A673 (cell line): Measurements from ENCODE around the gene GRK4. TPM values are rescaled to one million over a fixed set of nuclear protein-coding genes. Genes with fewer than 3 reads are reported as not detected.

ENCODE experiments used
- BruUV-seq: library from RNA; stranded (reverse); fragments of 400-500 nt; replicated peaks from 2 replicates; lab custom pipeline; 2021; lab: Mats Ljungman, UMichigan
- CTCF ChIA-PET: fragments of 300-600 bp; sonication (Branson Sonifier 250); formaldehyde crosslinking; loops from one replicate; lab custom pipeline; 2022; ENCODE audit warnings: antibody characterized with exemption; lab: Charles Lee
- POLR2A ChIA-PET: fragments of 300-600 bp; sonication (Branson Sonifier 250); formaldehyde crosslinking; loops from one replicate; lab custom pipeline; 2022; ENCODE audit warnings: antibody characterized with exemption; ENCODE audit not compliant: low non-redundant PET; lab: Charles Lee
- DNase-seq: peaks from one replicate; pipeline ENCODE4 v3.0.0-alpha.2; 2015; ENCODE audit warnings: low spot score
- H3K27ac ChIP-seq: fragments of 200-600 bp; sonication (generic); 2 replicates; pipeline ENCODE4 v1.5.1; 2016; ENCODE audit warnings: mixed run types, low read depth, mild to moderate bottlenecking, mixed read lengths, antibody characterized with exemption, low read length; ENCODE audit not compliant: poor library complexity, severe bottlenecking
- H3K27me3 ChIP-seq: fragments of 200-600 bp; sonication (generic); replicated peaks from 2 replicates; pipeline ENCODE4 v1.6.1; 2017; ENCODE audit warnings: mixed run types, low read depth, mild to moderate bottlenecking, mixed read lengths, antibody characterized with exemption, low read length; ENCODE audit not compliant: insufficient read depth, poor library complexity
- H3K36me3 ChIP-seq: fragments of 200-600 bp; sonication (generic); 2 replicates; pipeline ENCODE4 v1.6.1; 2016; ENCODE audit warnings: mixed run types, mild to moderate bottlenecking, mixed read lengths, antibody characterized with exemption, low read length; ENCODE audit not compliant: insufficient read depth, poor library complexity, severe bottlenecking
- H3K4me1 ChIP-seq: fragments of 200-600 bp; sonication (generic); 2 replicates; pipeline ENCODE4 v1.6.1; 2017; ENCODE audit warnings: mixed run types, mild to moderate bottlenecking, mixed read lengths, antibody characterized with exemption, low read length; ENCODE audit not compliant: insufficient read depth, poor library complexity, severe bottlenecking
- H3K4me3 ChIP-seq: fragments of 200-600 bp; sonication (generic); 2 replicates; pipeline ENCODE4 v1.5.1; 2016; ENCODE audit warnings: low read depth, mixed run types, mild to moderate bottlenecking, mixed read lengths, low read length; ENCODE audit not compliant: poor library complexity, severe bottlenecking
- H3K9me3 ChIP-seq: fragments of 200-600 bp; sonication (generic); 2 replicates; pipeline ENCODE4 v1.6.1; 2016; ENCODE audit warnings: mixed run types, low read depth, mild to moderate bottlenecking, mixed read lengths, antibody characterized with exemption, low read length; ENCODE audit not compliant: poor library complexity, severe bottlenecking
- EZH2 ChIP-seq: fragments of 200-600 bp; sonication (generic); IDR thresholded peaks from 2 replicates; pipeline ENCODE4 v1.6.1; 2017; ENCODE audit warnings: borderline replicate concordance, low read depth, mild to moderate bottlenecking, mixed read lengths, antibody characterized with exemption, low read length; ENCODE audit not compliant: poor library complexity, severe bottlenecking
- intact Hi-C: fragments of 100-400 bp; cut with micrococcal nuclease; formaldehyde crosslinking; loops from one replicate; pipeline ENCODE4 v1.10.0; 2022; ENCODE audit not compliant: unreplicated experiment
- total RNA-seq: library from RNA; stranded (reverse); gene quantifications from 2 replicates; pipeline ENCODE4 v1.2.3, GENCODE V29; 2021
- TF ChIP-seq, protein P1 (sequence below): fragments of 300-800, 200-600 bp; sonication (generic); conservative IDR thresholded peaks from 2 replicates; pipeline ENCODE4 v1.5.1; 2017; ENCODE audit warnings: low read depth, mild to moderate bottlenecking, antibody characterized with exemption, low read length, moderate library complexity, mixed read lengths

Gene GRK4
- total RNA-seq, 1 experiment from 2014 or later, result 5.9 TPM

DNA sequence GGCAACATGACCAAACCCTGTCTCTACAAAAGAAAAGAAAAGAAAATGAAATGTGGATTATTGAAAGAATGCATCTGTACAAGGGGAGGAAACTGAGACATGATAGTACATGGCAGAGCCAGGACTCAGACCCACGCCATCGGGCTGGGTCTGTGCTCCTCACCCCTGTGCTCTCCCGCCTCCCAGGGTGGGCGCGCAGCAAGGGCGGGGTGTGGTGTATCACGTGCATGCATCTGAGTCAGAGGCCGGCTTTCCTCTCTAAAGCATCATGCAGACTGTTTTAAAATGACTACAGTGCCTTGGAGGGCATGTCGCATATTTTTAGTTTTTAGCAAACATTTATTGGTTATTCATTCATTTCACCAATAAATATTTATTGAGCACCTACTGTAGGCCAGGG lies 63.2 kb downstream of the GRK4 start:
- BruUV-seq, result no TSS peak
- ChIA-PET POLR2A (no interaction called here), CTCF (no interaction called here)
- Histone ChIP-seq H3K36me3 (no peaks in the 10 kb centered on the region), H3K27me3 (no peaks in the 10 kb centered on the region), H3K4me1 (no peaks in the 10 kb centered on the region), H3K27ac (no peak overlapping the region), H3K9me3 (no peaks in the 10 kb centered on the region), H3K4me3 (no peak overlapping the region)
- intact Hi-C loops, result no loop called here
- TF ChIP-seq EZH2, result no peak
- TF ChIP-seq, protein P1, sequence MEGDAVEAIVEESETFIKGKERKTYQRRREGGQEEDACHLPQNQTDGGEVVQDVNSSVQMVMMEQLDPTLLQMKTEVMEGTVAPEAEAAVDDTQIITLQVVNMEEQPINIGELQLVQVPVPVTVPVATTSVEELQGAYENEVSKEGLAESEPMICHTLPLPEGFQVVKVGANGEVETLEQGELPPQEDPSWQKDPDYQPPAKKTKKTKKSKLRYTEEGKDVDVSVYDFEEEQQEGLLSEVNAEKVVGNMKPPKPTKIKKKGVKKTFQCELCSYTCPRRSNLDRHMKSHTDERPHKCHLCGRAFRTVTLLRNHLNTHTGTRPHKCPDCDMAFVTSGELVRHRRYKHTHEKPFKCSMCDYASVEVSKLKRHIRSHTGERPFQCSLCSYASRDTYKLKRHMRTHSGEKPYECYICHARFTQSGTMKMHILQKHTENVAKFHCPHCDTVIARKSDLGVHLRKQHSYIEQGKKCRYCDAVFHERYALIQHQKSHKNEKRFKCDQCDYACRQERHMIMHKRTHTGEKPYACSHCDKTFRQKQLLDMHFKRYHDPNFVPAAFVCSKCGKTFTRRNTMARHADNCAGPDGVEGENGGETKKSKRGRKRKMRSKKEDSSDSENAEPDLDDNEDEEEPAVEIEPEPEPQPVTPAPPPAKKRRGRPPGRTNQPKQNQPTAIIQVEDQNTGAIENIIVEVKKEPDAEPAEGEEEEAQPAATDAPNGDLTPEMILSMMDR, result no peak
- no peak for DNase-seq

DNA sequence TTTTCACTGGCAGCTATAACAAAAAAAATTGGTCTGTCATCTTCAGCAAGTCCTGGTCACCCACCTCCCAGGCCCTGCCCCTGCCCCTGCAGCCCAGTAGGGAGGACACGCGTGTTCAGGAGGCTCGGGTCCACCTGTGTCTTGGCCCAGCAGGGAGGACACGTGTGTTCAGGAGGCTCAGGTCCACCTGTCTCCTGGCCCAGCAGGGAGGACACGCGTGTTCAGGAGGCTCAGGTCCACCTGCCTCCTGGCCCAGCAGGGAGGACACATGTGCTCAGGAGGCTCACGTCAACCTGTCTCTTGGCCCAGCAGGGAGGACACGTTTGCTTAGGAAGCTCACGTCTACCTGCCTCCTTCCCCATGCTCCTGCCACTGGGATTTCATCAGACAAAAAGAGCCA lies 66.1 kb downstream of the GRK4 start:
- Histone ChIP-seq H3K4me3 (no peak overlapping the region), H3K36me3 (no peaks in the 10 kb centered on the region), H3K9me3 (no peaks in the 10 kb centered on the region), H3K27me3 (no peaks in the 10 kb centered on the region), H3K4me1 (no peaks in the 10 kb centered on the region), H3K27ac (no peak overlapping the region)
- intact Hi-C loops, result no loop called here
- BruUV-seq, result no TSS peak
- ChIA-PET POLR2A (no interaction called here), CTCF (no interaction called here)
- no peak for DNase-seq
- TF ChIP-seq, protein P1, result no peak
- no peak for TF ChIP-seq EZH2

DNA sequence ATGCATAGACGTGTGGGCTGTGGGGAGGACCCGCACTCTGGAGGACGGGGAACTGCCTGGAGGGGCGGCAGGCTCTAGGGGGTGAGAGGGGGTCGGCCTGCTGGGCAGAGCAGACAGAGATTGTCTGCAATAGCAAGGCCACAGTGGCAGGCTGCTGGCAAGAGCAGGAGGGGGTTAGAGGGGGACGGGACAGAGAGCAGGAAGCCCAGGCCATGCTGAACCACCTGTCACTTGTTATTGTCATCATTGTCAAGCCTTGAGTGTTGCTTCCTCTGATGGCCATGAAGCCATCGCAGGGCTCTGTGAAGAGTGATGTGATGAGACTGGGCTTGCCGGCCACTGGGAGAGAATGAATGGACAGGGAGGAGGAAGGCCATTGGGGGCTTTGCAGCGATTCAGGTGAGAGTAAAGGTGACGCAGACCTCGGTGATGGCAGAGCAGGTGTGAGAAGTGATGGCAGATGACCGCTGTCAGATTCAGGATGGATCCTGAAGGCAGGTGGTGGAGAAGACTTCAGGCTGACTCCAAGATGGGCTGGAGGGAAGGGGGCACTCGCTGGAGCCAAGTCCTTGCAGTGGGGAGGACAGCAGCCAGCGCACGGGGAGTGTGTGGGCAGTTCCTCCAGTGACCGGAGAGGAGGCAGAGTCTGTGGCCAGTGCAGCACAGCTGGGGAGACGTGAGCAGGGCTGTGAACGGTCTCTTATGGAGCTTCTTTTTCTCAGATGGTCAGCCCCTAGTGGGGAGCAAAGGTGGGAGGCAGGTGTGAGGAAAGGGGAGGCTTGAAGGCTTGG lies 67.4 kb downstream of the GRK4 start:
- Histone ChIP-seq H3K4me3 (no peak overlapping the region), H3K36me3 (no peaks in the 10 kb centered on the region), H3K27ac (no peak overlapping the region), H3K4me1 (no peaks in the 10 kb centered on the region), H3K9me3 (no peaks in the 10 kb centered on the region), H3K27me3 (no peaks in the 10 kb centered on the region)
- no peak for DNase-seq
- no peak for TF ChIP-seq EZH2
- TF ChIP-seq, protein P1, result no peak
- ChIA-PET CTCF (no interaction called here), POLR2A (interaction anchor here (0.6 kb wide), 1 partner anchor 78 kb away, joined by 4 read pairs; no protein-coding TSS in a partner anchor)
- no TSS peak for BruUV-seq
- intact Hi-C loops, result loop anchor here (10.0 kb wide), 1 partner anchor 266 kb away; no protein-coding TSS in a partner anchor
